AG08395 (cell line): ENCODE results near the gene SPAAR.
A peak's percentile ranks its signal among the peaks of the same experiment; 100 is the strongest.

Source experiments
- DNase-seq: peaks from one replicate; pipeline ENCODE4 v3.0.0; 2012; ENCODE audit warnings: mixed read lengths, low spot score

SPAAR gene

GRCh38 chr9:35948901-35949318 is 39.6 kb downstream of the SPAAR start:
- DNase-seq, result no peak

DNA sequence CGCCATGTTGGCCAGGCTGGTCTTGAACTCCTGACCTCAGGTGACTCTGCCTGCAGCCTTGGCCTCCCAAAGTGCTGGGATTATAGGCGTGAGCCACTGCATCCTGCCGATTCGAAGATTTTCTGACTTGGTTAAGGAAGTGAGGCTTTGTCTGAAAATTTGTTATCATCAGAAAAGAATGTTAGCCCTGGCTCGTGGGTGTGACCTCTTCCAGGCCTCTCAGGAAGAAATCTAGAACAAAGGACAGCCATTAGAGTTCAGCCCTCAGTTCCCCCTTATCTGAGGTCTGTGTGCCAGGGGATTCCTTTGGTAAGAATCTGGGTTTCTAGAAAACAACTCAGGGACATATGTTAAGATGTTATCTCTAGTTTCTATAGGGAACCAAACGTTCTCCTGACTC is 42.4 kb downstream of the SPAAR start:
- DNase-seq, result peak; percentile 48

- no peak for DNase-seq
Measured at GRCh38 chr9:35952526-35953191, 43.4 kb downstream of the SPAAR start.

DNA sequence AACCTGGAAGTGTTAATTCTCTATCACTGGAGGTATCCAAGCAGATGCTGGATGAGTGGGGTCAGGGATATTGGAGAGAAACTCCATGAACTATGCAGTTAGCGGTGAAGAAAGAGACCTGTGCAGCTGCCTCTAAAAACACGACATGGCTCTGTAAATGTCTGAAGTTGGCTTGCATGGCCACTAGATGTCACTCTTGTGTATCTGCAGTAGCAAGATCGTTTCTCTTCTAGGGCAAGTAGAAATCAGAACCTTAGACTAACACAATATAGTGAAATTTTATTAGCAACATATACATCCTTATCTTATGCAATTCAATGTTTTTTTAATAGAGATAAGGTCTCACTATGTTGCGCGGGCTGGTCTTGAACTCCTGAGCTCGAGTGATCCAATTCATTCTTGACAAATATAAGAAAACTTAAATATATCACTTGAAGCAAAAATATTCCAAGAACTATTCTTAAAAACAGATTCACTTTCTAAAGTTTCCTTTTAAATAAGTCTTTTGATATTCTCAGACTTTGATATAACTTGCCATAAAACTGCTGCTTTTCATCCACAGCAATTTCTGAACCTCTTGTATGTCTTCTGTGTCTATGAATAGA is 45.8 kb downstream of the SPAAR start:
- DNase-seq, result peak; percentile 70

GRCh38 chr9:35956651-35957050 is 47.4 kb downstream of the SPAAR start:
- DNase-seq, result no peak

DNA sequence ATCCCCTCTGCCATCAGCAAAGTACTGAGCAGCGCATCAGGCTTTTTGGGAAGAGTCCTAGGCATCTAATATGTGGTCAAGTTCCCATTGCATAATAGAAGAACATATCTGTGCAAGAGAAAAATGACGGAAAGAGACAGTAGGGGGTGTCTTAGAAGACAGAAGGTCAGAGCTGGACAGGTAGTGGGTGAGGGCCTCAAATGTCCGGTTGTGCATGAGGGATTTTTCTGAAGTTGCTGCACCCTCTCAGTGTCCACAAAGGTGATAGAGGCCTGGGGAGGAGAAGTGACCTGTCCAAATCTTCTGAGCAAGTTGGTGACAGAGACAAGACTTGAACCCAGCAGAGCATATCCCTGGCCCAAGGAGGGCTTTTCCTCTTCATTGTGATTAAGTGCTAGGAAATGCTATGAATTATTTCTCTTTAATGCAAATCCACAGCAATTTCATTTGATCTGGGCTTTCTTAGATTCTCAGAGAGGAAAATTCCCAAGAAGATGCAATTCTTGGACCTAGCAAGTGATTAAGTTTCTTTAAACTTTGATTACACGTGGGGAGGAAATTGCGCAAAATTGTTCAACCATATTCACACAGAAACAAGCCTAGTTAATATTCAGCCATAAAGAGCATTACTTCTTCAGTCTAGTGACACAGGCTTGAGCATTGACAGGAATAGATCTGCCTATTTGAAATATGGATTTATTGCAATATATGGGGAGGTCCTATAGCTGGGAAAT is 49.0 kb downstream of the SPAAR start, which contains the start of gene OR2S2:
OR2S2 (minus strand) TSS at position 51 of the 734 bp plus-strand sequence. CDS start 56 bp downstream, outside the sequence.
- DNase-seq, result no peak

DNA sequence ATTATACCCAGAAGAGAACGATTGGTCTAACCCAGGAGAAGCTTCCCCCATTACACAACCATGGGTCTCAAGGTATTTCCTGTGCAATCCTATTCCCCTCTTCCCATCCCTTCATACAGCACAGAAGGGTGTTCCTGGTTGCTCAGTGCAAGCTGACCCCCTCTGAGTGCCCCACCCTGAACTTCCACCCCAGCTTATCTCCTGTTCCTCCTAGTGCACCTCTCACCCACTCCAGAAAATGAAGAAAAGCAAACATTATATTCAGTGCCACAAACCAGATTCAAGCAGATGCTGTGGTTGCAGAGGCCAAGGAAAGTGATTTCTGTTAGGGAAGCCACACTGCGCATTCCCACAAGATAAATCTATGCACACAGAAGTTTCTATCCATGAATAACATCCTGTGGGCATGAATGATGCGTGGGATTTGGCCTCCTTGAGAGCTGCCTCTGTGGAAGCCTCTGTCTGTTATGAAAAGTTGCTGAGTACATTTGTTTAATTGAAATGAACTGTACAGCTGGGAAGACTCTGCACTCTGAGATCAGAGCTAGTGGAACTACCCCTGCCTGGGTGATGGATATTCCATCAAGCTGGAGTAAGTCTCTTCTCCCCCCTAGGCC is 50.9 kb downstream of the SPAAR start:
- peak; percentile 21 for DNase-seq
